Measurements from ENCODE around the gene MTUS2. TPM values are rescaled to one million over a fixed set of nuclear protein-coding genes. Genes with fewer than 3 reads are reported as not detected.

Gene MTUS2
- total and polyA plus RNA-seq, 2 of the 8 experiments (the other 6 are each of a cell fraction or from before 2014, with no cell fraction given): 0.18 to 0.80 TPM

DNA sequence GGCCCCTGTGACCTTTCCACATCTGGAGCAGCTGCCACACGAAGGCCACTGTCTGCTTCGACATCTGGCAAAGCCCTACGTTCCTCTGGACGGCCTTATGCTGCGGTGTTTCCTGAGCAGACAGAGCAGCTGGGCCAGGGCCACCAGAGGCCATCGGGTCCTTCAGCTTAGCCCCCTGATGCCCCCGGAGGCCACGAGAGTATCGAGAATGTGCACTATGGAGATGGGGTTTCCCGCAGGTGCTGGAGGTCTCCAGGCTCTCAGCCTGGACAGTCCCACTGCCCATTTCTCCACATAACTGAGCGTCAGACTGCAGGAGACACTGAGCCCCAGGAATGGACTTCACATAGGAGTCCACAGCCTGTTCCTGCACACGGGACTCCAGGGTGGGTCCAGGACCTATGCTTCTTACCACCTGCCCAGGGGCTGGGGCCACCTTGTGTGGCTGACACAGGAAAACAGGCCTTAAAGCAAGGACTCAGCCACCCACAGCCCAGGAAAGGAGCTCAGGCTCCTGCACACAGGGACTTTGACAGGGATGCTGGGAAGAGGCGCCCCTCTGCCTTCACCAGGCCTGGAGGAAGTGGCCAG lies 694.7 kb downstream of the MTUS2 start (continued):
- TF ChIP-seq, protein P1, sequence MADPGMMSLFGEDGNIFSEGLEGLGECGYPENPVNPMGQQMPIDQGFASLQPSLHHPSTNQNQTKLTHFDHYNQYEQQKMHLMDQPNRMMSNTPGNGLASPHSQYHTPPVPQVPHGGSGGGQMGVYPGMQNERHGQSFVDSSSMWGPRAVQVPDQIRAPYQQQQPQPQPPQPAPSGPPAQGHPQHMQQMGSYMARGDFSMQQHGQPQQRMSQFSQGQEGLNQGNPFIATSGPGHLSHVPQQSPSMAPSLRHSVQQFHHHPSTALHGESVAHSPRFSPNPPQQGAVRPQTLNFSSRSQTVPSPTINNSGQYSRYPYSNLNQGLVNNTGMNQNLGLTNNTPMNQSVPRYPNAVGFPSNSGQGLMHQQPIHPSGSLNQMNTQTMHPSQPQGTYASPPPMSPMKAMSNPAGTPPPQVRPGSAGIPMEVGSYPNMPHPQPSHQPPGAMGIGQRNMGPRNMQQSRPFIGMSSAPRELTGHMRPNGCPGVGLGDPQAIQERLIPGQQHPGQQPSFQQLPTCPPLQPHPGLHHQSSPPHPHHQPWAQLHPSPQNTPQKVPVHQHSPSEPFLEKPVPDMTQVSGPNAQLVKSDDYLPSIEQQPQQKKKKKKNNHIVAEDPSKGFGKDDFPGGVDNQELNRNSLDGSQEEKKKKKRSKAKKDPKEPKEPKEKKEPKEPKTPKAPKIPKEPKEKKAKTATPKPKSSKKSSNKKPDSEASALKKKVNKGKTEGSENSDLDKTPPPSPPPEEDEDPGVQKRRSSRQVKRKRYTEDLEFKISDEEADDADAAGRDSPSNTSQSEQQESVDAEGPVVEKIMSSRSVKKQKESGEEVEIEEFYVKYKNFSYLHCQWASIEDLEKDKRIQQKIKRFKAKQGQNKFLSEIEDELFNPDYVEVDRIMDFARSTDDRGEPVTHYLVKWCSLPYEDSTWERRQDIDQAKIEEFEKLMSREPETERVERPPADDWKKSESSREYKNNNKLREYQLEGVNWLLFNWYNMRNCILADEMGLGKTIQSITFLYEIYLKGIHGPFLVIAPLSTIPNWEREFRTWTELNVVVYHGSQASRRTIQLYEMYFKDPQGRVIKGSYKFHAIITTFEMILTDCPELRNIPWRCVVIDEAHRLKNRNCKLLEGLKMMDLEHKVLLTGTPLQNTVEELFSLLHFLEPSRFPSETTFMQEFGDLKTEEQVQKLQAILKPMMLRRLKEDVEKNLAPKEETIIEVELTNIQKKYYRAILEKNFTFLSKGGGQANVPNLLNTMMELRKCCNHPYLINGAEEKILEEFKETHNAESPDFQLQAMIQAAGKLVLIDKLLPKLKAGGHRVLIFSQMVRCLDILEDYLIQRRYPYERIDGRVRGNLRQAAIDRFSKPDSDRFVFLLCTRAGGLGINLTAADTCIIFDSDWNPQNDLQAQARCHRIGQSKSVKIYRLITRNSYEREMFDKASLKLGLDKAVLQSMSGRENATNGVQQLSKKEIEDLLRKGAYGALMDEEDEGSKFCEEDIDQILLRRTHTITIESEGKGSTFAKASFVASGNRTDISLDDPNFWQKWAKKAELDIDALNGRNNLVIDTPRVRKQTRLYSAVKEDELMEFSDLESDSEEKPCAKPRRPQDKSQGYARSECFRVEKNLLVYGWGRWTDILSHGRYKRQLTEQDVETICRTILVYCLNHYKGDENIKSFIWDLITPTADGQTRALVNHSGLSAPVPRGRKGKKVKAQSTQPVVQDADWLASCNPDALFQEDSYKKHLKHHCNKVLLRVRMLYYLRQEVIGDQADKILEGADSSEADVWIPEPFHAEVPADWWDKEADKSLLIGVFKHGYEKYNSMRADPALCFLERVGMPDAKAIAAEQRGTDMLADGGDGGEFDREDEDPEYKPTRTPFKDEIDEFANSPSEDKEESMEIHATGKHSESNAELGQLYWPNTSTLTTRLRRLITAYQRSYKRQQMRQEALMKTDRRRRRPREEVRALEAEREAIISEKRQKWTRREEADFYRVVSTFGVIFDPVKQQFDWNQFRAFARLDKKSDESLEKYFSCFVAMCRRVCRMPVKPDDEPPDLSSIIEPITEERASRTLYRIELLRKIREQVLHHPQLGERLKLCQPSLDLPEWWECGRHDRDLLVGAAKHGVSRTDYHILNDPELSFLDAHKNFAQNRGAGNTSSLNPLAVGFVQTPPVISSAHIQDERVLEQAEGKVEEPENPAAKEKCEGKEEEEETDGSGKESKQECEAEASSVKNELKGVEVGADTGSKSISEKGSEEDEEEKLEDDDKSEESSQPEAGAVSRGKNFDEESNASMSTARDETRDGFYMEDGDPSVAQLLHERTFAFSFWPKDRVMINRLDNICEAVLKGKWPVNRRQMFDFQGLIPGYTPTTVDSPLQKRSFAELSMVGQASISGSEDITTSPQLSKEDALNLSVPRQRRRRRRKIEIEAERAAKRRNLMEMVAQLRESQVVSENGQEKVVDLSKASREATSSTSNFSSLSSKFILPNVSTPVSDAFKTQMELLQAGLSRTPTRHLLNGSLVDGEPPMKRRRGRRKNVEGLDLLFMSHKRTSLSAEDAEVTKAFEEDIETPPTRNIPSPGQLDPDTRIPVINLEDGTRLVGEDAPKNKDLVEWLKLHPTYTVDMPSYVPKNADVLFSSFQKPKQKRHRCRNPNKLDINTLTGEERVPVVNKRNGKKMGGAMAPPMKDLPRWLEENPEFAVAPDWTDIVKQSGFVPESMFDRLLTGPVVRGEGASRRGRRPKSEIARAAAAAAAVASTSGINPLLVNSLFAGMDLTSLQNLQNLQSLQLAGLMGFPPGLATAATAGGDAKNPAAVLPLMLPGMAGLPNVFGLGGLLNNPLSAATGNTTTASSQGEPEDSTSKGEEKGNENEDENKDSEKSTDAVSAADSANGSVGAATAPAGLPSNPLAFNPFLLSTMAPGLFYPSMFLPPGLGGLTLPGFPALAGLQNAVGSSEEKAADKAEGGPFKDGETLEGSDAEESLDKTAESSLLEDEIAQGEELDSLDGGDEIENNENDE (IDR thresholded peaks at IDR 0.05; ENCODE audit: insufficient replicate concordance, low read length): no peak
- no peak for TF ChIP-seq YY1 (IDR thresholded peaks at IDR 0.05; ENCODE audit: low read depth, low read length)
- TF ChIP-seq CEBPB (IDR thresholded peaks at IDR 0.05; ENCODE audit: low read depth, low read length): no peak
- no peak for TF ChIP-seq SIRT6 (IDR thresholded peaks at IDR 0.05; ENCODE audit: low read length)
- TF ChIP-seq, protein P2, sequence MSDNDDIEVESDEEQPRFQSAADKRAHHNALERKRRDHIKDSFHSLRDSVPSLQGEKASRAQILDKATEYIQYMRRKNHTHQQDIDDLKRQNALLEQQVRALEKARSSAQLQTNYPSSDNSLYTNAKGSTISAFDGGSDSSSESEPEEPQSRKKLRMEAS (IDR thresholded peaks at IDR 0.05): no peak
- no peak for TF ChIP-seq CREB1 (IDR thresholded peaks at IDR 0.05)
- TF ChIP-seq CHD1 (IDR thresholded peaks at IDR 0.05; ENCODE audit: low read depth, low read length): no peak
- no peak for TF ChIP-seq TAF7 (optimal IDR thresholded peaks at IDR 0.05; ENCODE audit: borderline replicate concordance, low read depth, low read length)
- no peak for TF ChIP-seq RAD21 (IDR thresholded peaks at IDR 0.05 in 1 of 2, conservative IDR thresholded peaks at IDR 0.05 in 1 of 2; ENCODE audit: low read depth in 2 of 2, low read length in 2 of 2)
- no peak for TF ChIP-seq CBX5 (IDR thresholded peaks at IDR 0.05; ENCODE audit: low read depth, low read length)
- TF ChIP-seq HDAC2 (IDR thresholded peaks at IDR 0.05; ENCODE audit: borderline replicate concordance in 1 of 2, low read depth in 2 of 2, low read length in 2 of 2): no peak
